ES-I3 (cell line): ENCODE results near the gene LRRC38.
"Not testable (repeated sequence)": the region's sequence is repeated elsewhere in the genome, so short reads cannot be mapped to it uniquely, and the experiment has no call there.

Experiments
- H3K36me3 ChIP-seq: 2 replicates; pipeline ENCODE4 v1.6.1; 2013; ENCODE audit warnings: mild to moderate bottlenecking, low read length, control low read depth, moderate library complexity; ENCODE audit not compliant: insufficient read depth
- H3K4me1 ChIP-seq: 2 replicates; pipeline ENCODE4 v1.6.1; 2013; ENCODE audit warnings: mild to moderate bottlenecking, control low read depth, low read length; ENCODE audit not compliant: insufficient read depth
- H3K9ac ChIP-seq: 2 replicates; pipeline ENCODE4 v1.6.1; 2013; ENCODE audit warnings: low read depth, mild to moderate bottlenecking, low read length, moderate library complexity
- H3K9me3 ChIP-seq: 2 replicates; pipeline ENCODE4 v1.6.1; 2013; ENCODE audit warnings: mild to moderate bottlenecking, low read length, moderate library complexity; ENCODE audit not compliant: control insufficient read depth, insufficient read depth

Gene LRRC38

GRCh38 chr1:13465515-13465914, 48.3 kb downstream of the LRRC38 start:
- H3K4me1 ChIP-seq, result peaks cover 5% of the 10 kb centered on the region; the same call in 1 of the 2 replicates
- H3K9ac ChIP-seq, result no peak overlapping the region
- H3K9me3 ChIP-seq, result no peaks in the 10 kb centered on the region
- H3K36me3 ChIP-seq, result no peaks in the 10 kb centered on the region

- H3K4me1 ChIP-seq, result no peaks in the 10 kb centered on the region
- no peaks in the 10 kb centered on the region for H3K9me3 ChIP-seq
- no peak overlapping the region for H3K9ac ChIP-seq
- no peaks in the 10 kb centered on the region for H3K36me3 ChIP-seq
Observed at GRCh38 chr1:13462682-13463081, 51.1 kb downstream of the LRRC38 start.

- Histone ChIP-seq H3K36me3 (no peaks in the 10 kb centered on the region), H3K9me3 (no peaks in the 10 kb centered on the region), H3K9ac (no peak overlapping the region), H3K4me1 (no peaks in the 10 kb centered on the region)
Observed at GRCh38 chr1:13461977-13462376, 51.8 kb downstream of the LRRC38 start.

- Histone ChIP-seq H3K36me3 (no peaks in the 10 kb centered on the region; the same call in 1 of the 2 replicates), H3K4me1 (no peaks in the 10 kb centered on the region), H3K9ac (no peak overlapping the region), H3K9me3 (no peaks in the 10 kb centered on the region)
Observed at GRCh38 chr1:13456904-13457532, 56.8 kb downstream of the LRRC38 start.

GRCh38 chr1:13451399-13451965, 62.3 kb downstream of the LRRC38 start:
- no peak overlapping the region for H3K9ac ChIP-seq
- no peaks in the 10 kb centered on the region for H3K9me3 ChIP-seq
- no peaks in the 10 kb centered on the region; the same call in 1 of the 2 replicates for H3K36me3 ChIP-seq
- no peaks in the 10 kb centered on the region for H3K4me1 ChIP-seq

- no peaks in the 10 kb centered on the region for H3K9me3 ChIP-seq
- H3K4me1 ChIP-seq, result no peaks in the 10 kb centered on the region
- H3K36me3 ChIP-seq, result no peaks in the 10 kb centered on the region; the same call in 1 of the 2 replicates
- H3K9ac ChIP-seq, result no peak overlapping the region
Observed at GRCh38 chr1:13450204-13450603, 63.6 kb downstream of the LRRC38 start.

GRCh38 chr1:13443335-13443979, 70.3 kb downstream of the LRRC38 start:
- no peaks in the 10 kb centered on the region for H3K36me3 ChIP-seq

GRCh38 chr1:13439104-13439783, 74.6 kb downstream of the LRRC38 start:
- not testable (repeated sequence) for H3K4me1 ChIP-seq, H3K9me3 ChIP-seq, H3K9ac ChIP-seq, H3K36me3 ChIP-seq

More at GRCh38 chr1:13443335-13443979, 70.3 kb downstream of the LRRC38 start:
- Histone ChIP-seq H3K9me3 (no peaks in the 10 kb centered on the region), H3K9ac (no peak overlapping the region), H3K4me1 (peaks cover 4% of the 10 kb centered on the region; the same call in 1 of the 2 replicates)

GRCh38 chr1:13435458-13435857, 78.3 kb downstream of the LRRC38 start:
- Histone ChIP-seq H3K9ac (no peak overlapping the region), H3K36me3 (no peaks in the 10 kb centered on the region), H3K9me3 (peaks cover 2% of the 10 kb centered on the region; the same call in 1 of the 2 replicates)

GRCh38 chr1:13433694-13434358, 80.0 kb downstream of the LRRC38 start:
- H3K9me3 ChIP-seq, H3K36me3 ChIP-seq, H3K9ac ChIP-seq, H3K4me1 ChIP-seq: not testable (repeated sequence)

More at GRCh38 chr1:13435458-13435857, 78.3 kb downstream of the LRRC38 start:
- H3K4me1 ChIP-seq, result no peaks in the 10 kb centered on the region

GRCh38 chr1:13432251-13432650, 81.6 kb downstream of the LRRC38 start:
- Histone ChIP-seq H3K9me3 (peaks cover 2% of the 10 kb centered on the region; the same call in 1 of the 2 replicates), H3K36me3 (no peaks in the 10 kb centered on the region), H3K4me1 (no peaks in the 10 kb centered on the region)

GRCh38 chr1:13430495-13430894, 83.3 kb downstream of the LRRC38 start:
- no peak overlapping the region for H3K9ac ChIP-seq
- H3K4me1 ChIP-seq, result no peaks in the 10 kb centered on the region
- peaks cover 2% of the 10 kb centered on the region; the same call in 1 of the 2 replicates for H3K9me3 ChIP-seq
- no peaks in the 10 kb centered on the region for H3K36me3 ChIP-seq

More at GRCh38 chr1:13432251-13432650, 81.6 kb downstream of the LRRC38 start:
- H3K9ac ChIP-seq, result no peak overlapping the region
